IMR-90 (cell line): ENCODE measurements around the gene TBX4.

Source experiments
- BHLHE40 ChIP-seq: fragments of 150-350 bp; IDR thresholded peaks from 2 replicates; pipeline ENCODE4 v1.6.1; 2016; ENCODE audit warnings: mild to moderate bottlenecking, low read depth, low read length
- CEBPB ChIP-seq: IDR thresholded peaks from 2 replicates; pipeline ENCODE4 v1.6.1; 2012; ENCODE audit warnings: low read depth, low read length, improper control_type of control experiment
- MAFK ChIP-seq: IDR thresholded peaks from 2 replicates; pipeline ENCODE4 v1.6.1; 2012; ENCODE audit warnings: low read depth, low read length, improper control_type of control experiment
- MXI1 ChIP-seq: IDR thresholded peaks from 2 replicates; pipeline ENCODE4 v1.6.1; 2012; ENCODE audit warnings: low read depth, mild to moderate bottlenecking, low read length, moderate library complexity, borderline replicate concordance
- POLR2A ChIP-seq: IDR thresholded peaks from 2 replicates; pipeline ENCODE4 v1.6.1; 2012; ENCODE audit warnings: mild to moderate bottlenecking, low read depth, low read length
- USF2 ChIP-seq: fragments of 150-350 bp; IDR thresholded peaks from 2 replicates; pipeline ENCODE4 v1.6.1; 2017; ENCODE audit warnings: mild to moderate bottlenecking, antibody characterized with exemption, low read length, low read depth
- TF ChIP-seq, protein P1 (sequence below): conservative IDR thresholded peaks from 2 replicates; pipeline ENCODE4 v1.5.1; 2012; ENCODE audit warnings: mild to moderate bottlenecking, low read depth, low read length, improper control_type of control experiment

GRCh38 chr17:61519754-61520440, 67.7 kb downstream of the TBX4 start:
- TF ChIP-seq POLR2A (no peak), MXI1 (no peak), BHLHE40 (no peak), CEBPB (no peak), USF2 (no peak), MAFK (no peak)
- TF ChIP-seq, protein P1, sequence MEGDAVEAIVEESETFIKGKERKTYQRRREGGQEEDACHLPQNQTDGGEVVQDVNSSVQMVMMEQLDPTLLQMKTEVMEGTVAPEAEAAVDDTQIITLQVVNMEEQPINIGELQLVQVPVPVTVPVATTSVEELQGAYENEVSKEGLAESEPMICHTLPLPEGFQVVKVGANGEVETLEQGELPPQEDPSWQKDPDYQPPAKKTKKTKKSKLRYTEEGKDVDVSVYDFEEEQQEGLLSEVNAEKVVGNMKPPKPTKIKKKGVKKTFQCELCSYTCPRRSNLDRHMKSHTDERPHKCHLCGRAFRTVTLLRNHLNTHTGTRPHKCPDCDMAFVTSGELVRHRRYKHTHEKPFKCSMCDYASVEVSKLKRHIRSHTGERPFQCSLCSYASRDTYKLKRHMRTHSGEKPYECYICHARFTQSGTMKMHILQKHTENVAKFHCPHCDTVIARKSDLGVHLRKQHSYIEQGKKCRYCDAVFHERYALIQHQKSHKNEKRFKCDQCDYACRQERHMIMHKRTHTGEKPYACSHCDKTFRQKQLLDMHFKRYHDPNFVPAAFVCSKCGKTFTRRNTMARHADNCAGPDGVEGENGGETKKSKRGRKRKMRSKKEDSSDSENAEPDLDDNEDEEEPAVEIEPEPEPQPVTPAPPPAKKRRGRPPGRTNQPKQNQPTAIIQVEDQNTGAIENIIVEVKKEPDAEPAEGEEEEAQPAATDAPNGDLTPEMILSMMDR = no peak
